GM12891 (cell line): Measurements from ENCODE around the gene GNG8.

ENCODE experiments used
- PAX5 ChIP-seq: IDR thresholded peaks from 2 replicates; pipeline ENCODE4 v1.6.1; 2011; ENCODE audit warnings: low read length, moderate library complexity, mild to moderate bottlenecking; ENCODE audit not compliant: insufficient read depth, severe bottlenecking
- POLR2A ChIP-seq: IDR thresholded peaks from 2 replicates; pipeline ENCODE4 v1.6.1; 2011; ENCODE audit warnings: low read depth, low read length, control low read depth
- POLR2AphosphoS5 ChIP-seq: IDR thresholded peaks from 2 replicates; pipeline ENCODE4 v1.6.1; 2011; ENCODE audit warnings: low read depth, low read length, control low read depth
- POU2F2 ChIP-seq: IDR thresholded peaks from 2 replicates; pipeline ENCODE4 v1.6.1; 2011; ENCODE audit warnings: low read depth, mild to moderate bottlenecking, control low read depth, low read length, moderate library complexity
- SPI1 ChIP-seq: IDR thresholded peaks from 2 replicates; pipeline ENCODE4 v1.6.1; 2011; ENCODE audit warnings: low read depth, low read length, control low read depth
- TAF1 ChIP-seq: IDR thresholded peaks from 2 replicates; pipeline ENCODE4 v1.6.1; 2011; ENCODE audit warnings: low read depth, low read length, control low read depth

DNA sequence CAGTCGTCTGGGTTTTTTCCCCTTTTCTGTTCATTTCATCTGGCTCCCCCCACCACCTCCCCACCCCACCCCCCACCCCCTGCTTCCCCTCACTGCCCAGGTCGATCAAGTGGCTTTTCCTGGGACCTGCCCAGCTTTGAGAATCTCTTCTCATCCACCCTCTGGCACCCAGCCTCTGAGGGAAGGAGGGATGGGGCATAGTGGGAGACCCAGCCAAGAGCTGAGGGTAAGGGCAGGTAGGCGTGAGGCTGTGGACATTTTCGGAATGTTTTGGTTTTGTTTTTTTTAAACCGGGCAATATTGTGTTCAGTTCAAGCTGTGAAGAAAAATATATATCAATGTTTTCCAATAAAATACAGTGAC is 25.6 kb downstream of the GNG8 start:
- no peak for TF ChIP-seq SPI1
- TF ChIP-seq POLR2A: no peak
- no peak for TF ChIP-seq POLR2AphosphoS5
- no peak for TF ChIP-seq POU2F2
- TF ChIP-seq PAX5: no peak
- no peak for TF ChIP-seq TAF1
